Measurements from ENCODE around the gene PGAP6. TPM values are rescaled to one million over a fixed set of nuclear protein-coding genes. Genes with fewer than 3 reads are reported as not detected.
"Not testable (repeated sequence)": the region's sequence is repeated elsewhere in the genome, so short reads cannot be mapped to it uniquely, and the experiment has no call there.

PGAP6 gene
- total and polyA plus RNA-seq, 2 of the 8 experiments (the other 6 are each of a cell fraction or from before 2014, with no cell fraction given): 86.8 to 364 TPM

- not testable (repeated sequence) for H2BK12ac ChIP-seq (ENCODE audit: low read depth, low read length); H3K4me1 ChIP-seq (replicated peaks in 1 of 4; ENCODE audit: control insufficient read depth in 3 of 4, insufficient read depth in 4 of 4, low read length in 3 of 4); H3K18ac ChIP-seq (ENCODE audit: extremely low read depth, low read length); DNase-seq (ENCODE audit: low read depth in 1 of 2, low spot score in 2 of 2); H4K20me1 ChIP-seq (replicated peaks in 1 of 2; ENCODE audit: control insufficient read depth in 1 of 2, insufficient read depth in 2 of 2, low read length in 2 of 2); FAIRE-seq; H2BK5ac ChIP-seq (ENCODE audit: low read depth, low read length); H2BK15ac ChIP-seq (ENCODE audit: low read length); H3K27me3 ChIP-seq (replicated peaks in 1 of 4; ENCODE audit: control insufficient read depth in 3 of 4, extremely low read depth in 1 of 4, insufficient read depth in 3 of 4, low read length in 3 of 4); H3K27ac ChIP-seq (ENCODE audit: low read depth, low read length); H3K4ac ChIP-seq (replicated peaks; ENCODE audit: insufficient read length, low read depth, low read length); H3K9ac ChIP-seq (replicated peaks in 1 of 4; ENCODE audit: extremely low read depth in 1 of 4, low read depth in 3 of 4, low read length in 3 of 4); H3K56ac ChIP-seq (replicated peaks; ENCODE audit: insufficient read length, low read depth, low read length); H4K5ac ChIP-seq (ENCODE audit: insufficient read length, low read depth, low read length); H3K4me2 ChIP-seq (ENCODE audit: insufficient read depth in 1 of 2, low read depth in 2 of 2, low read length in 2 of 2); H3K9me3 ChIP-seq (ENCODE audit: insufficient read depth in 2 of 2, low read depth in 1 of 2, low read length in 1 of 2); H2AK5ac ChIP-seq (ENCODE audit: low read depth, low read length); H3K79me2 ChIP-seq (ENCODE audit: control insufficient read depth in 1 of 2, insufficient read depth in 2 of 2, low read length in 2 of 2); H3K36me3 ChIP-seq (ENCODE audit: control insufficient read depth in 2 of 4, insufficient read depth in 4 of 4, low read length in 3 of 4); H3K23me2 ChIP-seq (ENCODE audit: low read depth, low read length); H3K4me3 ChIP-seq (ENCODE audit: extremely low read depth in 1 of 4, insufficient read depth in 2 of 4, low read depth in 3 of 4, low read length in 4 of 4); H2AFZ ChIP-seq (ENCODE audit: low read length); H2BK120ac ChIP-seq (replicated peaks; ENCODE audit: low read depth, low read length); H3K79me1 ChIP-seq (ENCODE audit: low read depth, low read length); H3K14ac ChIP-seq (ENCODE audit: insufficient read length); H3K23ac ChIP-seq (ENCODE audit: insufficient read length); H4K91ac ChIP-seq (replicated peaks; ENCODE audit: insufficient read length, low read length); H2BK20ac ChIP-seq (ENCODE audit: low read length)
- POLR2A ChIA-PET (ENCODE audit: partially characterized antibody): interaction anchor here (0.7 to 2.4 kb wide), 10 partner anchors 8 to 253 kb away, joined by 3 to 7 read pairs (median 4); partner anchors contain the start of genes AXIN1, HBQ1, LUC7L and MRPL28
- CTCF ChIA-PET (ENCODE audit: partially characterized antibody): interaction anchor here (0.7 to 2.7 kb wide), 32 partner anchors 8 to 297 kb away, joined by 3 to 15 read pairs (median 4); partner anchors contain the start of genes ARHGDIG, HBQ1 and MRPL28
- 100% methylated on average over 6 of the region's 24 CpGs; no CpG with 5 or more reads in 1 of the 2 experiments for WGBS, 2 experiments (ENCODE audit: extremely low coverage in 1 of 2, insufficient coverage in 1 of 2, insufficient read length in 1 of 2, insufficient replicate concordance in 2 of 2, low coverage in 1 of 2, low lambda C conversion rate in 2 of 2, missing lambda C conversion rate in 1 of 2)
- H4K8ac ChIP-seq (ENCODE audit: extremely low read depth, insufficient read depth, low read length): 0 out of 2 replicates have a peak overlapping the region, but pooled peaks have one; percentile 35
These were observed 19.1 kb downstream of the PGAP6 start for GRCh38 chr16:362702-362999.

Data from H1 (cell line).